Right lobe of liver (tissue), 6 donors: ENCODE results near the gene ALOX5. TPM values are rescaled to one million over a fixed set of nuclear protein-coding genes. Genes with fewer than 3 reads are reported as not detected.

Experiments used
- ATAC-seq, 4 donors: fragments of 200-7000 bp; cut with Tn5 transposase; one replicate each; pipeline ENCODE4 v1.9.1; 2020; ENCODE audit warnings: mild to moderate bottlenecking in 4 of 4, moderate library complexity in 4 of 4
- DNase-seq, 3 donors: peaks; one replicate each; pipeline ENCODE4 v3.0.0-alpha.2; 2020
- H3K27ac ChIP-seq, 3 donors: fragments of 200-600 bp; one replicate each; pipeline ENCODE4 v1.8.0; 2022
- H3K27me3 ChIP-seq, 2 donors: fragments of 200-600 bp; one replicate each; pipeline ENCODE4 v1.8.0; 2022
- H3K36me3 ChIP-seq, 4 donors: fragments of 200-600 bp; sonication (generic) in 1 of 4; one replicate each; pipeline versions ENCODE4 v1.5.1 to v1.8.0; 2017 to 2022; ENCODE audit warnings: control low read depth in 1 of 4
- H3K4me1 ChIP-seq, 4 donors: fragments of 200-600 bp; sonication (generic) in 1 of 4; one replicate each; pipeline versions ENCODE4 v1.5.1 to v1.8.0; 2017 to 2022; ENCODE audit warnings: control low read depth in 1 of 4
- H3K4me3 ChIP-seq, 3 donors: fragments of 200-600 bp; one replicate each; pipeline ENCODE4 v1.8.0; 2022
- H3K9me3 ChIP-seq, 4 donors: fragments of 200-600 bp; sonication (generic) in 1 of 4; one replicate each; pipeline versions ENCODE4 v1.5.1 to v1.8.0; 2017 to 2022; ENCODE audit warnings: control low read depth in 1 of 4
- POLR2A ChIP-seq: fragments of 450-650 bp; IDR thresholded peaks from one replicate; pipeline ENCODE4 v1.6.1; 2017; ENCODE audit warnings: antibody characterized with exemption, mild to moderate bottlenecking
- WGBS: methylation state at CpG from one replicate; pipeline ENCODE4 v1.1.6; 2018; ENCODE audit warnings: low coverage, low lambda C conversion rate; ENCODE audit not compliant: insufficient coverage; ENCODE audit errors: missing lambda C conversion rate; 5-methylcytosine and 5-hydroxymethylcytosine counted together
- intact Hi-C, 2 donors: fragments of 100-400 bp; cut with DNase I; formaldehyde crosslinking; loops; one replicate each; pipeline versions ENCODE4 v1.11.2 to v1.14.1; 2022
- total RNA-seq, 6 experiments: library from RNA; depleted of rRNA in 2 of 6; stranded (reverse); fragments of >200 nt in 2 of 6; fragmentation: NEBNext Ultra II Directional in 3 of 6; extraction: Animal tissue kit (Norgen Biotek cat#: 25700) in 3 of 6; gene quantifications; one replicate each; pipeline versions ENCODE4 v1.1.0 to v1.2.4, GENCODE V29; 2016 to 2023
- TF ChIP-seq, protein P1 (sequence below), 4 donors: fragments of 200-600 bp in 3 of 4; fragments of 450-650 bp in 1 of 4; IDR thresholded peaks; one replicate each; pipeline versions ENCODE4 v1.5.1 to v1.8.0; 2016 to 2022; ENCODE audit warnings: antibody characterized with exemption in 4 of 4, mild to moderate bottlenecking in 2 of 4
- donor health status: DM: no; HTN: yes; CAD: no.
- donor health status: DM: no; HTN: no; CAD: no.
- donor health status: DM: no; HTN: no; CAD: no.
- donor health status: DM: no; HTN: yes; CAD: no.
- donor health status: DM: no; HTN: yes; CAD: no.

Gene ALOX5
- total RNA-seq, 6 experiments from 2014 or later, result 3.1 to 10.9 (median 6.6) TPM

DNA sequence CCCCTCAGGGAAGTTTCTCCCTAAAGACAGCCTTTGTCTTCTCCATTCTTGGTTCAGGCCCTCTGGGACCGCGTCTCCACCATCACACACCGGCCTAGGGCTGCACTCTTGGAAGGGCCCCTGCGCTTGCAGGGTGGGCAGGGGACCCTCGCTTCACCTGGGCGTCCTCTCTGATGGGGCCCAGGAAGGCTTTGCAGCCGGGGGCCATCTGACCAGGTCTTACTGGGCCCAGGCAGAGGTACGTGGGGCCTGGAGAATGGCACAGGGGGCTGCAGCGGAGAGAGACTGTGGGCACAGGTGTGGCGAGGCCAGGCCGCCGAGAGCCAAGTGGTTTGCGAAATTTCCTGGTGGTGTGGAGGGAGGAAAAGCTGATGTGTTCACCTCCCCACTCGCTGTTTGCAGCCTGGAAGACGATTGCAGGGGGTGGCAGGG, 44.4 kb downstream of the ALOX5 start:
- DNase-seq (no peak), ATAC-seq (no peak)
- Histone ChIP-seq H3K36me3 (no peaks in the 10 kb centered on the region), H3K9me3 (no peaks in the 10 kb centered on the region), H3K4me3 (peak overlapping the region in 2 of 3 donors; percentile 39 to 57), H3K27ac (peak overlapping the region in 2 of 3 donors; percentile 78 to 84), H3K4me1 (peaks cover 0 to 11% (median 0%) of the 10 kb centered on the region in 4 donors), H3K27me3 (no peaks in the 10 kb centered on the region)
- no peak for TF ChIP-seq POLR2A
- TF ChIP-seq, protein P1, sequence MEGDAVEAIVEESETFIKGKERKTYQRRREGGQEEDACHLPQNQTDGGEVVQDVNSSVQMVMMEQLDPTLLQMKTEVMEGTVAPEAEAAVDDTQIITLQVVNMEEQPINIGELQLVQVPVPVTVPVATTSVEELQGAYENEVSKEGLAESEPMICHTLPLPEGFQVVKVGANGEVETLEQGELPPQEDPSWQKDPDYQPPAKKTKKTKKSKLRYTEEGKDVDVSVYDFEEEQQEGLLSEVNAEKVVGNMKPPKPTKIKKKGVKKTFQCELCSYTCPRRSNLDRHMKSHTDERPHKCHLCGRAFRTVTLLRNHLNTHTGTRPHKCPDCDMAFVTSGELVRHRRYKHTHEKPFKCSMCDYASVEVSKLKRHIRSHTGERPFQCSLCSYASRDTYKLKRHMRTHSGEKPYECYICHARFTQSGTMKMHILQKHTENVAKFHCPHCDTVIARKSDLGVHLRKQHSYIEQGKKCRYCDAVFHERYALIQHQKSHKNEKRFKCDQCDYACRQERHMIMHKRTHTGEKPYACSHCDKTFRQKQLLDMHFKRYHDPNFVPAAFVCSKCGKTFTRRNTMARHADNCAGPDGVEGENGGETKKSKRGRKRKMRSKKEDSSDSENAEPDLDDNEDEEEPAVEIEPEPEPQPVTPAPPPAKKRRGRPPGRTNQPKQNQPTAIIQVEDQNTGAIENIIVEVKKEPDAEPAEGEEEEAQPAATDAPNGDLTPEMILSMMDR (IDR thresholded peaks at IDR 0.05), result no peak
- WGBS, result 44% methylated on average over 8 of the region's 15 CpGs
- intact Hi-C loops, result no loop called here

DNA sequence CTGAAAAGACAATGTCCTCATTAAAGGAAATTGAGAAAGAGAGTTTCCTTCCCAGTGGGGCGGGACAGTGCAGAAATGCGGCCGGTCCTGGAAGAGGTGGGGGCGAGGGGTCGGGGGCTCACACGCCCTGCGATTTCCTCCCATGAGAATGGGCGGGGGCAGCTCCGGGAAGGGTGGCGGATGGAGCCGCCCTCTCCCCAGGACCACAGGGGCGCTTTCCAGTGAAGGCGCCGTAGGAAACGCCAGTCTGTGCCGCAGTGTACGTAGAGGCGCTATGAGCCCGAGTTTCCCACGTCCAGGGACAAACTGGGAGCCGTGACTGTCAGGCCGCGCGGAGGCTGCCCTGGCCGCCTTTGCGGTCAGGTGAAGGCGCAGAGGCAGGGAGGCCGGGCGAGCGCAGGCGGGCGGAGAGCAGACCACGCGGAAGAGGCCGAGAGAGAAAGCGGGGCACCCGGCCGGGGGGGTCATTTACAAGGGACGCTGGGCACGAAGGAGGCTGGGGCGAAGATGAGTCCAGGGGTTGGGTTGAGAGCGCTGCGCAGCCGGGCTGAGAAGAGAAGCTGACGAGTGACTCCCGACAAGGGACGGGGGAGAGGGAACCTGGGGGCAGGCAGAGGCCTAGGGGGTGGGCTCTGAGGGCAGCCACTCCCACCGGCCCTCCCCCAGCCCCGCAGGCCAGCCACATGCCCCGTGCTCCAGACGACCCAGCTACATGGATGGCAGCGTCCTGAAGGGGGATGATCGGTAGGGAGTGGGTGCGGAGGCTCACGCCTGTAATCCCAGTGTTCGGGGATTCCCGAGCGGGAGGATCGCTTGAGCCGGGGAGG, 45.0 kb downstream of the ALOX5 start:
- 4% methylated on average over 25 of the region's 60 CpGs for WGBS
- ATAC-seq (peak; percentile 80 to 83 (median 82)), DNase-seq (peak; percentile 66 to 78 (median 74))
- Histone ChIP-seq H3K9me3 (no peaks in the 10 kb centered on the region), H3K27ac (peak overlapping the region in 2 of 3 donors; percentile 78 to 84), H3K4me3 (peak overlapping the region; percentile 39 to 57 (median 39)), H3K36me3 (no peaks in the 10 kb centered on the region), H3K27me3 (no peaks in the 10 kb centered on the region), H3K4me1 (peaks cover 0 to 11% (median 0%) of the 10 kb centered on the region in 4 donors)
- intact Hi-C loops, result no loop called here
- peak; percentile 47 for TF ChIP-seq POLR2A
- TF ChIP-seq, protein P1 (IDR thresholded peaks at IDR 0.05), result peak in 2 of 4 donors; percentile 9 to 17

DNA sequence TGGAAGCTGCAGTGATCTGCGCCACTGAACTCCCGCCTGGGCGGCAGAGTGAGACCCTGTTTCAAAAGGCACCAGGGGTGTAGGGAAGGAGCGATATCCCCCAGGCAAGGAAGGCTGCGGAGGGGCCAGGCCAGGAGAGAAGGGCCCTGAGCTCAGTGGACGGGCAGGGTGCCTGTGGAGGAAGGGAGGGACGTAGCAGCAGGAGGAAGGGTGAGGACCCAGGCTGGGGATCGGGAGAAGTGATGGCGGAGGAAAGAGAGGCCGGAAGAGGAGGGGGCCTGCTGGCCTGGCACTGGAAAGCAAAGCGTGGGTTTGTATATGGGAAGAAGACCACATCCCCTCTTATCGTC, 45.6 kb downstream of the ALOX5 start:
- TF ChIP-seq, protein P1 (IDR thresholded peaks at IDR 0.05), result no peak
- TF ChIP-seq POLR2A, result no peak
- peak; percentile 1 to 10 (median 2) for ATAC-seq
- peak overlapping the region; percentile 39 to 57 (median 39) for H3K4me3 ChIP-seq
- H3K4me1 ChIP-seq, result peaks cover 0 to 11% (median 0%) of the 10 kb centered on the region in 4 donors
- no peaks in the 10 kb centered on the region for H3K9me3 ChIP-seq
- no peaks in the 10 kb centered on the region for H3K27me3 ChIP-seq
- 24% methylated on average over 12 of the region's 12 CpGs for WGBS
- peak overlapping the region in 2 of 3 donors; percentile 78 to 84 for H3K27ac ChIP-seq
- H3K36me3 ChIP-seq, result no peaks in the 10 kb centered on the region
- intact Hi-C loops, result no loop called here
- peak in 1 of 3 donors; percentile 34 for DNase-seq

DNA sequence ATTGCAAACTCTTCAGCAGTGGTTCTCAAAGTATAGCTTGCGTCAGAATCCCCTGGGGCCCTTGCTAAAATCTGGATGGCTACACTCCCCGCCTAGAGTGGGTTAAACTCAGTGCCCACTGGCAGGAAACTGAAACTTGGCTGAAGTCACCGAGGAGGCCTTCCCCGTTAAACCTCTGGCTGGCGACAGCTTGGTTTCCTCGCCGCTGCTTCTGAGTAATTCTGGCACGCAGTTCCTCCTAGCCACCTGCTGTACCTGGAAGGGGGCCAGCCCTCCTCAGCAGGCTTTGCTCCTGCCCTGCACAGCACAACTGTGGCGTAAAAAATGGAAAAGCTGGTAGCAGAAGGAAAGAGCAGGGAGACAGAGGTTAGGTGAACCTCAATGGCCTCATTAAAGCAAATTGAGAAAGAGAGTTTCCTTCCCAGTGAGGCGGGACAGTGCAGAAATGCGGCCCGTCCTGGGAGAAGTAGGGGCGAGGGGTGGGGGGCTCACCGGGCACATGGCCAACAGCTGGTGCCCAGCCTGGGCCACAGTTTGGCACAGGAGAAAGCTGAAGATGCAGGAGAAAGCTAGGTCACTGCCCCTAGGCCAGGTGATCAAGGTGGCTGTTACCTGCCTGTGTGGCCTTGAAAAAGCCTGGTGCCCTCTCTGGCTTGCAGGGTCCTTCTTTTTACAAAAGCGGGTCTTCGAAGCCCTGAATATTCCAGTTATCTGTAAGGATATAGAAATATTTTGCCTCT, 46.6 kb downstream of the ALOX5 start:
- no peaks in the 10 kb centered on the region for H3K9me3 ChIP-seq
- ATAC-seq (peak; percentile 4 to 46 (median 24)), DNase-seq (peak; percentile 69 to 80 (median 74))
- H3K36me3 ChIP-seq, result no peaks in the 10 kb centered on the region
- 19% methylated on average over 13 of the region's 16 CpGs for WGBS
- H3K27ac ChIP-seq, result peak overlapping the region; percentile 2 to 84 (median 78)
- no peak for TF ChIP-seq POLR2A
- TF ChIP-seq, protein P1 (IDR thresholded peaks at IDR 0.05), result no peak
- intact Hi-C loops, result no loop called here
- H3K4me3 ChIP-seq, result peak overlapping the region in 1 of 3 donors; percentile 57
- H3K27me3 ChIP-seq, result no peaks in the 10 kb centered on the region
- peaks cover 0 to 11% (median 0%) of the 10 kb centered on the region in 4 donors for H3K4me1 ChIP-seq
